Measurements from ENCODE around the gene INPP5A.
"Not testable (repeated sequence)": the region's sequence is repeated elsewhere in the genome, so short reads cannot be mapped to it uniquely, and the experiment has no call there.

INPP5A gene

GRCh38 chr10:132779549-132780294, 242.1 kb downstream of the INPP5A start:
- DNase-seq (ENCODE audit: low spot score): no peak

DNA sequence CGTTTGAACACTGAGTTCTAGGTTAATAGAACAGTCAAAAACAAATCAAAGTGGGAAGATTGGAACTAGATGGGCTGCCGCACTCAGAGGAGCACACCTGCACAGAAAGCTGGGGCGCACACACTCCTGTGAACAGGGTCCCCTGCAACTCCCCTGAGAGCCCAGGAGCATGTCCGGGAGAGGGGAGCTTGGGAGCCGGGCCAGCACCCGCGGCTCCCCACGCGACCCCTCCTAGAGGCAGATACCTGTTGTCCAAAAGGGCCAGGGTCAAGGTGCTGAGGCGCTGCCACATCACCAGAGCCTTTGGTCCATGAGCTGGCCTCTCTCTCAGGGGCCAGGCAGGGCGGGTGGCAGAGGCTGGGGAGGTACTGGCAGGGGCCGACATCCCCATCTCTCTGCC, 242.8 kb downstream of the INPP5A start:
- DNase-seq (ENCODE audit: low spot score): no peak

- no peak for DNase-seq (ENCODE audit: low spot score)
These were observed 244.0 kb downstream of the INPP5A start for GRCh38 chr10:132781556-132781955.

DNA sequence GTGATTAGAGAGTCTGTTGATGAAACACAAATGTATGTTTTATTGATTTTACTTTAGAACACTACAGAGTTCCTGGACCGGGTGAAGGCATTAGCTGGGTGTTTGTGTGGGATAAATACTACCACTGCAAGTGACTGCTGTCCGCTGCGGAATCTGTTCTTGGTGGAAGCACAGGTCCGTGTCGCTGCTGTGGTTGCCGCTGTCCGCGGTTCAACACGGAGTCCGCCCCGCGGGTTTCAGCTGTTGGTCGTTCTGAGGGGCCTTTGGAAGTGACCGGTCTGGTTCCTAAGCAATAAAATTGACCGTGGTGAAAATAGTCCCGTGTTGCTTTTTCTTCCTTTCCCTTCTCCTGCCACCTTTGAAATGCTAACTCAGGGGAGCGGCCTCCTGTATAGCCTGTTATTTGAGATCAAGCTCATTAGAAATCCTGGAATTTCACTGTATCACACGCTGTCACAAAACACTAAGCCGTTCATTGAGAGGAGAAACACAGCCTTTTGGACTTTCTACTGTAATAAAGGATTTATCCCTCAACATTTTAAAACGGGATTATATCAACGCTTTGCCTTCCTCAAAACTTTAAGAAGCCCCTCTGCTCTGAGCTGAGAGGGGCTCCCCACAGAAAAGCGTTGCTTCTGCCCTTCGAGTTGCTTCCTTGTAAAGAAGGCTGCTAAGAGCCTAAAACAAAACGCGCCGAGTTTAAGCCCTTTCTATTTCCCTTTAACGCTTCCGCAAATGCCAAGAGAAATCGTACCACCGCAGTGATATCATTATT, 245.8 kb downstream of the INPP5A start:
- no peak for DNase-seq (ENCODE audit: low spot score)

DNA sequence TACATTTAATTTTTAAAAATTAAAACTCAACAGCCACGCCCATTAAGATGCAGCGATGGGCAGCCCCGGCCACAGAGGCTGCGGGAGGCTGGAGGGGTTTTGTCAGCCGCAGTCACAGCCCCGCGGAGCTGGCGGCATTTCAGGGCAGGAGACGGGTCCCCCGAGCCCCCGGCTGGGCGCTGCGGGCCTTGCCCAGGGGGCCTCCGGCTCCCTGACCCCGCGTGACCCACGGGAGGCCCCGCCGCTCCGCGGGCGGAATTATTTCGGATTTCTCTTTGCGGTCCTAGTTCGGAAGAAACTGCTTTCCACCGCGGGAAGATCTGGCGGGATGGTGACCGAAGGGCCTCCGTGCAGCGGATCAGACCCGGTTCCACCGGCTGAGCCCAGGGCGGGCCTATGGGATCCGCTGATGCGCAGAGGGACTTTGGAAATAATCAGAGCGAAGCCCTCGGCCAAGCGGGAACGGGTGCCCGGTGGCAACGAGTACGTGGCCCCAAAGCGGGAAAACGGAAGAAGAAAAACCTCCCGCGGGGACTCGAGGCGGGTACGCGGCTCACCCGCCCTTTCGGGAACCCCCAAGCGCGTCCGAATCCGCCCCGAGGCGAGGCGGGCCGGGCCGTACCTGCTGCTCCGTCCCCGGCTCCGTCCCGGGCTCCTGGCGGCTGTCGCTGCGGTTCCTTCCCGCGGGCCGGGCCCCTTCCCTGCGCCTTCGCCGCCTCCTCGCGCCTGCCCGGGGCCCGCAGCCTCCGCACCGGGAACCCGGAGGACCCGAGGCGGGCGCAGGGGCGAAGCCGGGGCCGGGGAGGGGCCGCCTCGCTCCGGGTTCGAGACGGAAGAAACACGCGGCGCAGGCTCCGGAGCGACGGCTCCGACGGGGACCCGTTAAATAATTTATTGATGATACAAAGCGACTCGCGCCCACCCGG, 246.6 kb downstream of the INPP5A start:
- no peak for DNase-seq (ENCODE audit: low spot score)

- no peak for DNase-seq (ENCODE audit: low spot score)
These were observed 247.5 kb downstream of the INPP5A start for GRCh38 chr10:132784866-132785722.

GRCh38 chr10:132785723-132786475, 248.3 kb downstream of the INPP5A start, which contains the start of gene NKX6-2:
NKX6-2 (minus strand) TSS chr10:132786147; CDS start chr10:132785948, 199 bp downstream.
- no peak for DNase-seq (ENCODE audit: low spot score)

GRCh38 chr10:132786476-132786883, 248.9 kb downstream of the INPP5A start:
- no peak for DNase-seq (ENCODE audit: low spot score)

- DNase-seq (ENCODE audit: low spot score): no peak
These were observed 249.4 kb downstream of the INPP5A start for GRCh38 chr10:132786884-132787494.

GRCh38 chr10:132787495-132788179, 250.1 kb downstream of the INPP5A start:
- no peak for DNase-seq (ENCODE audit: low spot score)

GRCh38 chr10:132788180-132788830, 250.7 kb downstream of the INPP5A start:
- DNase-seq (ENCODE audit: low spot score): no peak

DNA sequence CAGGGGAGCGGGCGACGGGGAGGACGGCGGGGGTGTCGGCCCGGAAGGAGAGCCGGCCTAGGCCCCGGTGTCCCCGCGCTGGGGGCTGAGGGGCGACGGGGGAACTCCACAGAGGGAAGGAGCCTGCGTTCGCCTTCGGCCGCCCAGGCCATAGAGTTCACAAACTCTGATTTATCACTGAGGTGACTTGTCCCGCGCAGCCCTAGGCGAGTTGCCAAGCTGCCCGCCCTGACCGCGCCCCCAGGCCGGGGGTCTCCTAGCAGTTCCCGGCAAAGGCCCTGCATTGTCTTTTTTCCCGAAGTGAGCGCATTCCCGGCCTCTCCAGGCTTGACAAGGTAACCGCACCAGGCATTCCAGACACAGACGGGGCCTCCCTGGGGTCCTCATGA, 251.2 kb downstream of the INPP5A start:
- no peak for DNase-seq (ENCODE audit: low spot score)

DNA sequence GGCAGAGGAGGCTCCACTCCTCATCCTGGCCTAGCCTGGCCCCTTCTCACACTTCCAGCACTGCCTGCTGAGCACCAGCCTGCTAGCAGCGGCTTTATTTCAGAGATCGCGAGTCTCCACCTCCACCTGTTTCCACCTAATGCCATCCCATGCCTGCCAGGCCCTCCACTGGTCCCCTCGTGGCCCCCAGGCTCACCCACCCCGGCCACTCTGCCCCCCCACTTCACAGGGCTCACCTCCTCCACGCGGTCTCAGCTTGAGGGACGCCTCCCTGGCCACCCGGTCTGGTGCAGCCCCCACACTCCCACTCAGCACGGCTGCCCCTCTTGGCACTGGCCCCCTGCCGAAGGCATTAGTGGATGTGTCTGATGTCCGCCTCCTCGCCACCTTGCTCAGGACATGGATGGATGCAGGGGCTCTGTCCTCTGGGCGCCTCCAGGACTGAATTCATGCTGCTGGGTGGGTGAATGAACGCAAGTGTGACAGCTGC, 252.1 kb downstream of the INPP5A start:
- DNase-seq (ENCODE audit: low spot score): no peak

DNA sequence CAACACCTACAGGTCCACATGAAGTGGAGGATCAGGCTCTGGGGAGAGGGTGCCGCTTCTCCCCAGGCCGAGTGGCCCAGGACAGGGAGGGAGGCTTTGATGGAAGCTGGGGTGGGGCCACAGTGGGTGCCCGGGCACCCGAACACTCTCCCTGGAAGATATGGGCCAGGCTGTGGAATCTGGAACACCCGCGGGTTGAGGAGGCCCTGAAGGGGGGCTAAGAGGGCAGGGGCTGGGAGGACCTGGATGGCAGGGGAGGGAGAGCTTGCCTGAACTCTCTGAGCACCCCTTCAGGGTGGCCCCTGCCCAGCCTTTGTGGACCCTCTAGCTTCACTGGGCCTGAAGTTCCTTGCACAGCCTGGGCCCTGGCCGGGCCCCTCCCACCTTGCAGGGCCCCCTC, 252.9 kb downstream of the INPP5A start:
- DNase-seq (ENCODE audit: low spot score): no peak

GRCh38 chr10:132790934-132791829, 253.6 kb downstream of the INPP5A start:
- DNase-seq (ENCODE audit: low spot score): no peak

DNA sequence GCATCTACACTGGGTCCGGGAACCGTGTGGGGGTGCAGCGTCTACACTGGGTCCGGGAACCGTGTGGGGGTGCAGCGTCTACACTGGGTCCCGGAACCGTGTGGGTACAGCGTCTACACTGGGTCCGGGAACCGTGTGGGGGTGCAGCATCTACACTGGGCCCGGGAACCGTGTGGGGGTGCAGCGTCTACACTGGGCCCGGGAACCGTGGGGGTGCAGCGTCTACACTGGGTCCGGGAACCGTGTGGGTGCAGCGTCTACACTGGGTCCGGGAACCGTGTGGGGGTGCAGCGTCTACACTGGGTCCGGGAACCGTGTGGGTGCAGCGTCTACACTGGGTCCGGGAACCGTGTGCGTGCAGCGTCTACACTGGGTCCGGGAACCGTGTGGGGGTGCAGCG, 254.5 kb downstream of the INPP5A start:
- not testable (repeated sequence) for DNase-seq (ENCODE audit: low spot score)

- DNase-seq (ENCODE audit: low spot score): no peak
These were observed 255.2 kb downstream of the INPP5A start for GRCh38 chr10:132792796-132793195.

All from SK-N-DZ (cell line).